HG03571 (cell line): Measurements from ENCODE around the gene ZNF654.
"Not testable (repeated sequence)": the region's sequence is repeated elsewhere in the genome, so short reads cannot be mapped to it uniquely, and the experiment has no call there.

Experiments used
- ATAC-seq: cut with Tn5 transposase; IDR thresholded peaks from one replicate; pipeline ENCODE4 v1.9.1; 2021; ENCODE audit not compliant: unreplicated experiment

ZNF654 gene

GRCh38 chr3:88059380-88060170 is 520 bp downstream of the ZNF654 start:
- ATAC-seq, result no peak

DNA sequence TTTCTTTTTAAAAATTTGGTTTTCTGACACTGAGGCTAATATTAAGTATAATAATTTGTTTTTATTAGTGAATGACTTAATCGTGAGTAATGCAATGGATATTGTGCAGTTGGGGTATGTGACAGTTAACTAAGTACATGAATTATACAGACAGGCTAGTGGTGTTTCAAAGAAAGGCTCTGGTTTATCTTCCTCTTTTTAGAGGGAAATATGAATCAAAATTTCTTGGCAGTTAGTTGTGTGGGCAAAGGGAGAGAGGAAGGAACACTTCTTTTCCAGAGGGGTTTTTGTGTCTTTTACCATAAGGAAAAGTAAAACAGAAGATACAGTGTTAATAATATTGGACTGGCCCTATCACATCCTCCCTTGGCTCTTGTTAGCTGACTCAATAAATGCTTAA is 2.7 kb downstream of the ZNF654 start:
- no peak for ATAC-seq

DNA sequence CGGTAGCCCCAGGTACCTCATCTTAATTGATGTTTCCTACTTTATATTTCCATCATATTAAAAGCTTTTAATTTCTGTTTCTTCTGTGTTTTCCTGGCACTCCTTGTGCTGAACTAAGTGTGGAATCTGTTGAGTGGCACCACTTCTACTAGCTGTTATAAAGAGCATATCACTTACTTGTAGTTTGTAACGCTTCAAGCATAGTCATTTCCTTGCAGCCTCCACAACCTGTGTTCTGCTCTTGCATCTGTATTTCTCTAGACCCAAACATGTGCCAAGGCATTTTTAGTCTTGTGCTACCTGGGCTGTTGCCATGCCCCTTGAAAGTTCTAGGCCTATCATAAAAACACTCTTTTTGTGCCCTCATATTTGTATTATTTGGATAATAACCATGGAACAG is 16.0 kb downstream of the ZNF654 start:
- no peak for ATAC-seq

DNA sequence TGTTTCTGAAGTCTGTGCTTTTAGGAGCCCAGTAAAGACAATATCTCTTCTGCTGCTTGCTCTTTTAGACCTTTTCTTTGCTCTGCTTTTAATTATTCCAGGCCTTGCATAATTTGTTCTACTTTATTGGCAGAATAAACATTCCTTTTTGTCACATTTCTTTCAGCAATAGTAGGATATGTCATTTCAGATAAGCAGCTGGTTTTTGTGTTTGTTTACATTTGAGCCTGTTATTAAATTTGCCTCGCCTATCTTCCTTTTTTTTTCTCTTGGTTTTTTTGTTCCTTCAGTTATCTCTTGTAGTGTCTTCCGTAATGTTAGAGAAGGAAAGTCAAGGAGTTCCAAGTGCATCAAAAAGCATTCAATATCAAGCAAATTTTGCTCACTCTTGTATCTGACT is 16.4 kb downstream of the ZNF654 start:
- no peak for ATAC-seq

GRCh38 chr3:88076712-88077111 is 17.7 kb downstream of the ZNF654 start:
- no peak for ATAC-seq

GRCh38 chr3:88078932-88079331 is 19.9 kb downstream of the ZNF654 start:
- no peak for ATAC-seq

- ATAC-seq, result no peak
Observed at GRCh38 chr3:88082854-88083253, 23.8 kb downstream of the ZNF654 start.

DNA sequence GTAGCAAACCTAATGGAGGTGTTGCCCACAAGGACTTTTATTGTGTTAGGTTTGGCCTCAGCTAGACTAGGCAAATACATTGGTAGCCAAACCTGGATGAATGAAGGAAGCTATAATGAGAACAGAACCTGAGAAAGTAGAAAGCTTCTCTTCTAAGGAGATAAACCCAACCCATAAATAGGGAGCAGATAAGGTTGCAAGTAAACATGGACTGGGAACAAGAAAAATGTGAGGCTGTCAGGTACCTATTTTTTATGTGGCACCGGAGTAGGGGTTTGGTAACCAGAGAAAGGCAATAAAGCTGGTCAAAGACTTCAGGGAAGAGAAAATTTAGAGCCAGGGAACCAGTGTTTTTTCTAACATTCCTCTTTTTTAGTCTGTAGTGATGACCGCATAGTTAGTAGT is 25.0 kb downstream of the ZNF654 start:
- no peak for ATAC-seq

GRCh38 chr3:88090681-88091080 is 31.6 kb downstream of the ZNF654 start:
- ATAC-seq, result no peak

- ATAC-seq, result no peak
Observed at GRCh38 chr3:88092270-88092669, 33.2 kb downstream of the ZNF654 start.

DNA sequence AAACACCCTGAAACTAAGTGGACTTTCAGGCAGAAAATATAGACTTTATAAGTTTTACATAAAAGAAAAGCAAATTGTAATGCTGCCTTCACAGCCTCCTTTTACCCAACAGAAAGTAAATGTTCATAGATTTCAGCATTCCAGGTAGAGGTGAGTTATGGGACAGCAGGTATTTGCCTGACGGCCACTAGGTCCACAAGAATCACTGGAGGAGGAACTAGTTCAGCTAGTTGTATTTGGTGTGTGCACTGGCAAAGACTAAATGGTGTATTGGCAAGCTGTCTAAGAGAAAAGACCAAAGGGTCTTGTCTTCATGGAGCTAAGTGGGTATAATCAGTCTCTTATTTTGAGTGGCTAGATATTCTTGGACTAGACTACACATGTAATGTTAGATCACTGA is 34.2 kb downstream of the ZNF654 start:
- no peak for ATAC-seq

DNA sequence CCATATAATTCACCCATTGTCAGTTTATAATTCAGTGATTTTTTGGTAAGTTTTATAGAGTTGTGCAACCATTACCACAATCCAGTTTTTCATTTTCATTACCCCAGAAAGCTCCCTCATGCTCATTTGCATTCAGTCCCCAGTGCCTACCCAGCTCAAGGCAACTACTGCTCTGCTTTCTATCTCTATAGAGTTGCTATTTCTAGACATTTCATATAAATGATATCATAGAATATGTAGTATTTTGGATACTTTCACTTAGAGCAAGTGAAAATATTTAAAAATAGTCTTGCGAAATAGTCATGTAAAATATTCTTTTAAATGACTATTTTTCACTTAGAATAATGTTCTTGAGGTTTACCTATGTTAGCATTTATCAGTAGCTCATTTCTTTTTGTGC is 42.1 kb downstream of the ZNF654 start:
- ATAC-seq, result no peak

DNA sequence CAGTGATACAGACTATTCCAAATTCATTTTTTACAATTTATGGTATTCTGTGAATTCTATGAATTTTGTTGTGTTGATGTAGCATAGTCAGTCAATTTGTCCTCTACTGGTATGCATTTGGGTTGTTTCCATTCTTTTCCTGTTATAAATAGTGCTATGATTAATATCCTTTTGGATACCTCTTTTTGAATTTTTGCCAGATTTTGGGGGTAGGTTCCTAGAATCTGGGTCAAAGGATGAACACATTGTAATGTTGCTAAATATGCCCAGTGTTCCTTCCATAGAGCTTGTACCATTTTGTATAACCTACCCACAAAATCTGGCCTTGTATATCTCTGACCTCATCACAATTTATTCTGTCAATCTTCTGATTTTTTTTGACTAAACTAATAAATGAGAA is 46.3 kb downstream of the ZNF654 start:
- no peak for ATAC-seq

DNA sequence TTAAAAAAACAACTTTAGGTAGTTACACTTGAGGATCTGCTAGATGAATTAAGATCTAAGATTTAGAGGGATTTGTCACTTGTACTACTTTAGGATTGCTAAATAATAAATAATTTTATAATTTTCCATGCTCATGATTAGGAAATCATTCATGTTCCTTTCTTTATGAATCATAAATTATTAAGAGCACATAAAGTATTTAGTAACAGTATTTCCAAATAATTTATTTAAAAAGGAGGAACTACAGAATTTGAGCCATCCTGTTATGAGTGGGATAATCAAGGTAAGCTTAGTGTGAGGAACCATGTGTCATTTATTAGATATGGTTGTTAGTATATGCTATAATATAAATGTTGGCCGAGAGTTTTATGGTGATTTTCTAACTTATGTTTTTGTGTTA is 53.2 kb downstream of the ZNF654 start:
- ATAC-seq, result no peak

DNA sequence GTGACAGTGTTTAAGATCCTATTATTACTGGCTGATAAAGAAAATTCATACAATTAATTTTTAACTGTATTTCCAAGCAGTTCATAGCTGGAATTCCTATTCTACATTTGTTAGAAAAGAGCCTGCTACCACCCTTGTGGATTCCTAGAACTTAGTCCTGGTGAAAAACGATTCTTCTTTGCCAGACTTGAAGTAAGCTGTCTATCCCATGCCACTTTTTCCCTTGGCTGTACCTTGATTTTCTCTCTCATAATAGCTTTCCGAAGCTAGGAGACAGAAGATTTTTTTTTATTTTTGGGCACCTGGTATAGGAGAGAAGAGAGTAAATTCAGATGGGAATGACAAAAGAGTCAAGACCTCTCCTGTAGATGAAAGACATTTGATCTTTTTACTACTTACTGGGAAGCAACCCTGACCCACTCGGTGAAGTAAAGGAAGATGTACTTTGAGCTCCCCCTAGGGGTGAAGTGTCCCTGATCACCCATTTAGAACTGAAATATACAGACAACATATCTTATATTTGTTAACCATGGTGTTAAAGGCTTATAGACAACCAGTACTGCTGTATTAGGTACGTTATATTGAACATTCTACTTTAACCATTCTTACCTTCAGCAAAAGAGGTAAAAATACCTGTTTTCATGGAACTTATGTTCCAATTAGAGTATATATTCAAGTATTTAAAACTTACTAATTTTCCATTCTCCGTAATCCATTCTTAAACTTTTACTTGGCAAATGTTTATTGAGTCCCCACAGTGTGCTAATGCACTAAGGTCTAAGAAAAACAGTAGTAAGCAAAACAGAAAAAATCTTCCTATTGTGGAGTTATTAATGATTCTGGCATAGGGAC is 54.5 kb downstream of the ZNF654 start:
- peak; percentile 86 for ATAC-seq

GRCh38 chr3:88114878-88115549 is 56.0 kb downstream of the ZNF654 start:
- no peak for ATAC-seq

GRCh38 chr3:88117683-88118082 is 58.6 kb downstream of the ZNF654 start:
- no peak for ATAC-seq

DNA sequence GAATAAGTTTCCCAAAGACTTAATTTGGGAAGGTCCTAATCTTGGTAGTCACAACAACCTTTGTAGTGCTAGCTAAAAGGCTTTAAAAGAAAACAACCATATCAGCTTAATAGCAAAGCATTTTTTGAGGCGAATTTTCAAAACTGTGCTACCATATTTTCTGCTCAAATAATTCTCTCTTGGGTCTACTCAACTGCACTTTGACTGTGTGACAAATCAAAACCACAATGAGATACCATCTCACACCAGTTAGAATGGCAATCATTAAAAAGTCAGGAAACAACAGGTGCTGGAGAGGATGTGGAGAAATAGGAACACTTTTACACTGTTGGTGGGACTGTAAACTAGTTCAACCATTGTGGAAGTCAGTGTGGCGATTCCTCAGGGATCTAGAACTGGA is 59.5 kb downstream of the ZNF654 start:
- not testable (repeated sequence) for ATAC-seq

- ATAC-seq, result no peak
Observed at GRCh38 chr3:88123526-88123925, 64.5 kb downstream of the ZNF654 start.

GRCh38 chr3:88131695-88132094 is 72.6 kb downstream of the ZNF654 start:
- ATAC-seq, result no peak

GRCh38 chr3:88132894-88133293 is 73.8 kb downstream of the ZNF654 start:
- ATAC-seq, result no peak
